D721Med (cell line): ENCODE data around the gene FTH1.

Experiments
- DNase-seq: peaks from one replicate; pipeline ENCODE4 v3.0.0; 2011; ENCODE audit warnings: low spot score; ENCODE audit not compliant: insufficient read length
- FAIRE-seq: peaks from 2 replicates; lab custom pipeline; 2011; peaks lifted over from hg19 to GRCh38; lab: Jason Lieb, UNC
- TF ChIP-seq, protein P1 (sequence below): IDR thresholded peaks from 2 replicates; pipeline ENCODE4 v1.5.1; 2012; ENCODE audit warnings: mild to moderate bottlenecking, control low read depth; ENCODE audit not compliant: insufficient read depth; ENCODE audit errors: missing control alignments

FTH1 gene

DNA sequence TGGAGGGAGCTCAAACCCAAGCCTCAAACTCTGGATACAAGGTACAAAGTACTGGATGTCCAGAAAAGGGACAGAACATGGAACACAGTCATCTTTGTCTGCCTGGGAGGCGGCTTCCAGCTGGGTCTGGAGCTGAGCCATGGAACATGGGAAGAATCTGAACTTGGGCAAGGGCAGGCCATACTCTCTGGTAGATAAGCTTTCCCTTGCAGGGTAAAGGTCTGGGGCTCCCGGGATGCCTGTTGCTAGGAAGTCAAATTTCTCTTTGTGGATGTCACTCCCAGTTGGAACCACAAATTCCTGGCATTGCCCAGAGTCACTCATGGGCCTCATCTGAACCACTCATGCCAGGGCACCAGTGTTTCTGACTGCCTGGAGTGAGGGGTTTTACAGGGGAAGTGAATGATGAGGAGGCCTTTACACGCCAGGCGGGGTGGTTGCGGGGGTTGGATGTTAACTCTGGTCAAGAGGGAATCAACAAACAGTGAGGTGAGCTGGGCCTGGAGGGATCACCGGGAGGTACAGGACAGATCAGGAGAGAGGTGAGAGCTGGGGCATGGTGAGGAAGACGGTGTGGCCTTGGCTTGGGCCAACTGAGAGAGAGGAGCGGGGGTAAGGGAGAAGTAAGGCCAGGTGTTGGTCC, 5.7 kb downstream of the FTH1 start:
- TF ChIP-seq, protein P1, sequence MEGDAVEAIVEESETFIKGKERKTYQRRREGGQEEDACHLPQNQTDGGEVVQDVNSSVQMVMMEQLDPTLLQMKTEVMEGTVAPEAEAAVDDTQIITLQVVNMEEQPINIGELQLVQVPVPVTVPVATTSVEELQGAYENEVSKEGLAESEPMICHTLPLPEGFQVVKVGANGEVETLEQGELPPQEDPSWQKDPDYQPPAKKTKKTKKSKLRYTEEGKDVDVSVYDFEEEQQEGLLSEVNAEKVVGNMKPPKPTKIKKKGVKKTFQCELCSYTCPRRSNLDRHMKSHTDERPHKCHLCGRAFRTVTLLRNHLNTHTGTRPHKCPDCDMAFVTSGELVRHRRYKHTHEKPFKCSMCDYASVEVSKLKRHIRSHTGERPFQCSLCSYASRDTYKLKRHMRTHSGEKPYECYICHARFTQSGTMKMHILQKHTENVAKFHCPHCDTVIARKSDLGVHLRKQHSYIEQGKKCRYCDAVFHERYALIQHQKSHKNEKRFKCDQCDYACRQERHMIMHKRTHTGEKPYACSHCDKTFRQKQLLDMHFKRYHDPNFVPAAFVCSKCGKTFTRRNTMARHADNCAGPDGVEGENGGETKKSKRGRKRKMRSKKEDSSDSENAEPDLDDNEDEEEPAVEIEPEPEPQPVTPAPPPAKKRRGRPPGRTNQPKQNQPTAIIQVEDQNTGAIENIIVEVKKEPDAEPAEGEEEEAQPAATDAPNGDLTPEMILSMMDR: no peak
- DNase-seq (no peak), FAIRE-seq (no peak)

DNA sequence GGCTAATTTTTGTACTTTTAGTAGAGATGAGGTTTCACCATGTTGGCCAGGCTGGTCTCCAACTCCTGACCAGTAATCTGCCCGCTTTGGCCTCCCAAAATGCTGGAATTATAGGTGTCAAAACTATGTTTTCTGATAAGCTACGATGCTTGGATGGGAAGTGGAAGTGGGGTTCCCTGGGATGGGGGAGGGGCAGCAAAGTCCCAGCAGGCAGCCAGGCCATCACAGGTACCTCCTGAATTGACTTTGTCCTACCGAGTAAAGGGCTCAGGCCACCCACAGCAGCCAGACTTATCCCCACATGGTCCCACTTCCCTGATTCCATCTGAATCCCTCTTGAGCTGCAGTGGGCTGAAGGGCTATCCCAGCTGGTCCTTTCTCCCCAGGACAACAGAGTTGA, 6.9 kb downstream of the FTH1 start:
- FAIRE-seq (no peak), DNase-seq (no peak)
- TF ChIP-seq, protein P1: no peak

DNA sequence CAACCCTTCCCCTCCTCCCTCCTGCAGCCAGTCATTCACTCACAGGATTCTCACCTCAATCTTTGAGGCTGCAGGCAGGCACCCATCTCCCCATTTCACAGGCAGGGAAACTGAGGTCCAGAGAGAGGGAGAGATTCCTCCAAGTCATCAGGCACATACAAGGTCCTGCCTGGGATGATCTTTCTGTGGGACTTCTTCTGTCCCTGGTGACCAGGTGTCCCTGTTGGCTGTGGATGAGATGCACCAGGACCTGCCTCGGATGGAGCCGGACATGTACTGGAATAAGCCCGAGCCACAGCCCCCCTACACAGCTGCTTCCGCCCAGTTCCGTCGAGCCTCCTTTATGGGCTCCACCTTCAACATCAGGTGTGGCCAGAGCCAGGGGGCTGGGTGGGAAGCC, 7.8 kb downstream of the FTH1 start:
- TF ChIP-seq, protein P1: no peak
- FAIRE-seq: no peak
- peak; percentile 2 for DNase-seq

DNA sequence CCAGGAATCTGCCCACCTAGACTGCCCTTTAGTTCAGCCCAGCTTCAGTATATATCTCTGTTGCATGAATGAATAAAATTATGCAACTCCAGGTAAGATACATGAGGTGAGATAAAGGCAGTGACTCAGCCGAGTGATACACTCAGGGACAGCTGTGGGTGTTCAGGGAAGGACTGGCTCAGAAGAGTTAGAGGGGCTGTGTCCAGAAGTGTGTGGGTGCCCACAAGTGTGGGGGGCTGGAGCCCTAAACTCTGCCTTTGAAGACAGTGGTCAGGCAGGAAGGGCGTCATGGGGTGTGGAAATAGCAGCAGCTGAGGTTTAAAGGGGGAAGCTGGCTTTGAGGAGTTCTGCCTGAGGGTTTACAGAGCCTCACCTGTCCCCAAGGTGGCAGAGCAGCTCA, 8.3 kb downstream of the FTH1 start:
- TF ChIP-seq, protein P1: no peak
- DNase-seq (peak; percentile 12), FAIRE-seq (no peak)

DNA sequence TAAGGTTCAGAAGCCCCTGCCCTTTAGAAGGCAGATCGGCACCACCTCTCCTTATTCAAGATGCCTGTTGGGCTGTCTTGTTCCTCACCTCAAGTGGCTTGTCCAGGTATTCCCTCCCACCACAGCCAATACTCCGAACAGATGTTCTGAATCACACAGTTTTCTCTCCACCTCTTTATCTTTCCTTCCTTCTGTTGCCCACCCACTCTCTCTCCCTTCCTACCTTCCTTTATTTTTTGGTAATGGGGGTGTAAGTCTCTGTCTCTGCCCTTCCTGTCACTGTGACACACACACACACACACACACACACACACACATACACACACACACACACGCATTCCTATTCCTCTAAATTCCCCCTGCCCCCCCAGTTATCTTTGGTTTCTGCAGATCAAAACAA, 8.8 kb downstream of the FTH1 start:
- TF ChIP-seq, protein P1: no peak
- peak; percentile 4 for DNase-seq
- FAIRE-seq: no peak

DNA sequence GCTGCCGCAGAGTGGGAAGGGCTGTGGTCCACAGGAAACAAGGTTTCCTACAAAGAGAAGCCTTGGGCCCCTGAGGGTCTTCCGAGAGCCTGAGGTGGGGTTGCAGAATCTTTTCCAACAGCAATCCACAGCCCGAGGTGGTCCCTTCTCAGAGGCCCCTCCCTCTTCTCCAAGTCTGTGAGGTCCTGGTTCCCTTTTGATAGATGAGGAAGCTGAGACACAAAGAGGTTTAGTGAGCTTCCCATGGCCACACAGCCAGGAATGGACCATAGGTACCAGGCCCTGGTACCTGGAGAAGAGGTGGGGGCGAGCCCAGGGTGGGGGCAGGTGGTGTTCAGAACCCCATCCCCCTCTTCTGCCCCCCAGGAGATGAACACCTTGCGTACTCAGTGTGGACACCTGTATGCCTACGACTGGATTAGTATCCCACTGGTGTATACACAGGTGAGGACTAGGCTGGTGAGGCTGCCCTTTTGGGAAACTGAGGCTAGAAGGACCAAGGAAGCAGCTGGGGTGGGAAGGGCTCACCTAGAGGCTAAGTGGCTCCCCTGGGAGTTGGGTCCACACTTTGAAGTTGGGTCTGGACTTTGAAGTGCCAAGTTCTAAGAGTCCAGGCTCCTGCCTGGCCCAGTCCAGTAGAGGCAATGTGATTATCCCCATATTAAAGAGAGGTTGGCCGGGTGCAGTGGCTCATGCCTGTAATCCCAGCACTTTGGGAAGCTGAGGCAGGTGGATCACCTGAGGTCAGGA, 10.2 kb downstream of the FTH1 start:
- DNase-seq (no peak), FAIRE-seq (no peak)
- TF ChIP-seq, protein P1: no peak
